ENCODE data around the gene ADD3.

ADD3 gene

GRCh38 chr10:110078317-110078716 lies 70.5 kb downstream of the ADD3 start:
- no peak for DNase-seq (ENCODE audit: low read depth, low spot score)
- in situ Hi-C loops (cut with HindIII; ENCODE audit: low sequenced_read_pairs) = no loop called here
- H3K4me3 ChIP-seq (ENCODE audit: low read depth, low read length) = no peak overlapping the region
- TF ChIP-seq, protein P1, sequence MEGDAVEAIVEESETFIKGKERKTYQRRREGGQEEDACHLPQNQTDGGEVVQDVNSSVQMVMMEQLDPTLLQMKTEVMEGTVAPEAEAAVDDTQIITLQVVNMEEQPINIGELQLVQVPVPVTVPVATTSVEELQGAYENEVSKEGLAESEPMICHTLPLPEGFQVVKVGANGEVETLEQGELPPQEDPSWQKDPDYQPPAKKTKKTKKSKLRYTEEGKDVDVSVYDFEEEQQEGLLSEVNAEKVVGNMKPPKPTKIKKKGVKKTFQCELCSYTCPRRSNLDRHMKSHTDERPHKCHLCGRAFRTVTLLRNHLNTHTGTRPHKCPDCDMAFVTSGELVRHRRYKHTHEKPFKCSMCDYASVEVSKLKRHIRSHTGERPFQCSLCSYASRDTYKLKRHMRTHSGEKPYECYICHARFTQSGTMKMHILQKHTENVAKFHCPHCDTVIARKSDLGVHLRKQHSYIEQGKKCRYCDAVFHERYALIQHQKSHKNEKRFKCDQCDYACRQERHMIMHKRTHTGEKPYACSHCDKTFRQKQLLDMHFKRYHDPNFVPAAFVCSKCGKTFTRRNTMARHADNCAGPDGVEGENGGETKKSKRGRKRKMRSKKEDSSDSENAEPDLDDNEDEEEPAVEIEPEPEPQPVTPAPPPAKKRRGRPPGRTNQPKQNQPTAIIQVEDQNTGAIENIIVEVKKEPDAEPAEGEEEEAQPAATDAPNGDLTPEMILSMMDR (IDR thresholded peaks at IDR 0.05; ENCODE audit: low read depth, low read length) = no peak

- in situ Hi-C loops (cut with HindIII; ENCODE audit: low sequenced_read_pairs) = loop anchor here (5.0 kb wide), 1 partner anchor 75 kb away; the partner anchor contains the start of gene ADD3
- DNase-seq (ENCODE audit: low read depth, low spot score) = peak; percentile 61
- no peak overlapping the region for H3K4me3 ChIP-seq (ENCODE audit: low read depth, low read length)
- TF ChIP-seq, protein P1 (IDR thresholded peaks at IDR 0.05; ENCODE audit: low read depth, low read length) = no peak
Measured at GRCh38 chr10:110081911-110082310, 74.1 kb downstream of the ADD3 start.

DNA sequence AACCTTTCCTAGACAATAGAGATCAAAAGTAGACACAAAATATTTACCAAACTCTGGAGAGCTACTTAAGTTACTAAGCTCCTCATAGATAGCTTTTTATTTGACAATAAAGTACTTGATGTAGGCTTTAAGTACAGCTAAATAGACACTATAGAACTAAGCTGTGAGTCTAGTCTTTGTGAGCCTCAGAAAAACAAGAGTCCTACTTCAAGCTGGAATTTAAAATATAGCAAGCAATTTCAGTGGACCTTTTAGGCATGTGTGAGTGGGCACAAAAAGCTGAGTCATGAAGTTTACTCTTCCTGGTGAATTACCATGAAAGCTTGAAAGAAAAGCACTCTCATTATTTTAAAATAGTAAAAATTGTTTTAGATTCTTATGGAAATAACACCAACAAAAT lies 76.1 kb downstream of the ADD3 start:
- DNase-seq (ENCODE audit: low read depth, low spot score) = peak; percentile 58
- TF ChIP-seq, protein P1 (IDR thresholded peaks at IDR 0.05; ENCODE audit: low read depth, low read length) = no peak
- in situ Hi-C loops (cut with HindIII; ENCODE audit: low sequenced_read_pairs) = loop anchor here (5.0 kb wide), 1 partner anchor 77 kb away; the partner anchor contains the start of gene ADD3
- no peak overlapping the region for H3K4me3 ChIP-seq (ENCODE audit: low read depth, low read length)

DNA sequence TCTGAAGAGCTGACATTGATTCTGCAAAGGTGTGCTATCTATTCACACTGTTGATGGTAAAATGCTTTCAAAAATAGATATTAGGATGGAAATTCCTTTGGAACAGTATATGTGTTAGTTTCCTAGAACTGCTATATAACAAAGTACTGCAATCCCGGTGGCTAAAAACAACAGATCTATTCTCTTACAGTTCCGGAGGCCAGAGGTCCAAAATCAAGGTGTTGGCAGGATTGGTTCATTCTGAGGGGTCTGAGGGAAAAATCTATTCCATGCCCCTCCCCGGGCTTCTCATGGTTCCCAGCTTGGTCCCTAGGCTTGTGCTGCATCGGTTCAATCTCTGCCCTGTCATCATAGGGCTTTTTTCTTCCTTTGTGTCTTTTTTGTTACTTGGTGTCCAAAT lies 79.9 kb downstream of the ADD3 start:
- in situ Hi-C loops (cut with HindIII; ENCODE audit: low sequenced_read_pairs) = no loop called here
- H3K4me3 ChIP-seq (ENCODE audit: low read depth, low read length) = no peak overlapping the region
- TF ChIP-seq, protein P1 (IDR thresholded peaks at IDR 0.05; ENCODE audit: low read depth, low read length) = no peak
- no peak for DNase-seq (ENCODE audit: low read depth, low spot score)

DNA sequence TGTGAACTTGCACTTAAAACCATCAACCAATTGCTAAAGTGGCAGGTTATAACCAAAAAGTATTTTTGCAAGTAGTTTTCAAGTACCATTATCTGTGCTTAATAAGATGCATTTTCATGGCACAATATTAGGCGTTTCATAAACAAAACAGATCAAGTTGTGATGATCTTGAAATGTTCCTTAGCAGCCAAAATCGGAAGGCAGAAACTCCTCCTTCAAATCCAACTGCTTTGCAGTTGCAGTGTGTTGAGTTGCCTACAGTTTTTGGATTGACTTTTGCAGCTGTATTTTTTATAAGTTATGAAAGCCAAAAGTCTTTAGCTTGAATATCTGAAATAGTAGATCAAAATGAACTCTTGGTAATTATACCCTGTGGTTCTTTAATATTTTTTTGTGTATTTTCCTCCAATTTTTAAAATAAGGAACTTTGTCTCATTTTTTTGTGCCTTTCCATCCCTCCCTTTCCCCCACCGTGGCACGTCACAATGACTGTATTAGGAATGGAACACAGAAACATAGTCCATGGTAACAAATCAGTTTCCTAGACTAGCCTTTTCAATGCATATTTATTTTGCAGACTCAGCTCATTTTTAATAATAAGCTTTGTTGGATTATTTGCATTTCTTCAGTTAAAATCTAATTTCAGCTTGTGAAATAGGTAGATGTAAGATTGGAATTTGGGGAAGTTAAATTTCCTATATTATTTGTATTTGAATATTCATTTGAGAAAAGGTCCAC lies 80.8 kb downstream of the ADD3 start:
- no peak overlapping the region for H3K4me3 ChIP-seq (ENCODE audit: low read depth, low read length)
- TF ChIP-seq, protein P1 (IDR thresholded peaks at IDR 0.05; ENCODE audit: low read depth, low read length) = no peak
- no peak for DNase-seq (ENCODE audit: low read depth, low spot score)
- in situ Hi-C loops (cut with HindIII; ENCODE audit: low sequenced_read_pairs) = no loop called here

GRCh38 chr10:110091830-110092229 lies 84.0 kb downstream of the ADD3 start:
- TF ChIP-seq, protein P1 (IDR thresholded peaks at IDR 0.05; ENCODE audit: low read depth, low read length) = no peak
- no peak overlapping the region for H3K4me3 ChIP-seq (ENCODE audit: low read depth, low read length)
- DNase-seq (ENCODE audit: low read depth, low spot score) = no peak
- in situ Hi-C loops (cut with HindIII; ENCODE audit: low sequenced_read_pairs) = no loop called here

Measured in astrocyte of the spinal cord (primary cell).